WI38 (cell line): ENCODE measurements around the gene MAP2.

Source experiments
- H3K4me3 ChIP-seq: 2 replicates; pipeline ENCODE4 v1.5.1; 2011; ENCODE audit warnings: low read depth, mild to moderate bottlenecking, control low read depth, low read length
- TF ChIP-seq, protein P1 (sequence below): IDR thresholded peaks from 2 replicates; pipeline ENCODE4 v1.5.1; 2012; ENCODE audit warnings: low read depth, mild to moderate bottlenecking, control low read depth, low read length

The MAP2 gene

DNA sequence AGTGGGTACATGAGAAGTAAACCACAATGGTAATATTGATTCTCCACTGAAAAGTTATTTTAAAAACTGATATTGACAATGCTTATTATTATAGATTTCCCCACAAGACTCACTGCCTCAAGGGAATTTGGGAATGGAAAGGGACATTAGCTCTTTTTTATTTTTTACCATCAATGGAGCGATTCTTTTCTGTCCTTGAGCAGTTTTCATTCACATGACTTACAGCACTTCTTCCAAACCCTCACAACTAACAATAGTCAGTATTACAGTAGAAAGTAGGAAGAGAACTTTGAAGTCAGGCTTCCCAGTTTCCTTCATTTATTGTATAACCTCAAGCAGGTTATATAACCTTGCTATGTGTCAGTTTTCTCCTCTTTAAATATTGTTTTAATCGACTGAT lies 343.5 kb downstream of the MAP2 start:
- TF ChIP-seq, protein P1, sequence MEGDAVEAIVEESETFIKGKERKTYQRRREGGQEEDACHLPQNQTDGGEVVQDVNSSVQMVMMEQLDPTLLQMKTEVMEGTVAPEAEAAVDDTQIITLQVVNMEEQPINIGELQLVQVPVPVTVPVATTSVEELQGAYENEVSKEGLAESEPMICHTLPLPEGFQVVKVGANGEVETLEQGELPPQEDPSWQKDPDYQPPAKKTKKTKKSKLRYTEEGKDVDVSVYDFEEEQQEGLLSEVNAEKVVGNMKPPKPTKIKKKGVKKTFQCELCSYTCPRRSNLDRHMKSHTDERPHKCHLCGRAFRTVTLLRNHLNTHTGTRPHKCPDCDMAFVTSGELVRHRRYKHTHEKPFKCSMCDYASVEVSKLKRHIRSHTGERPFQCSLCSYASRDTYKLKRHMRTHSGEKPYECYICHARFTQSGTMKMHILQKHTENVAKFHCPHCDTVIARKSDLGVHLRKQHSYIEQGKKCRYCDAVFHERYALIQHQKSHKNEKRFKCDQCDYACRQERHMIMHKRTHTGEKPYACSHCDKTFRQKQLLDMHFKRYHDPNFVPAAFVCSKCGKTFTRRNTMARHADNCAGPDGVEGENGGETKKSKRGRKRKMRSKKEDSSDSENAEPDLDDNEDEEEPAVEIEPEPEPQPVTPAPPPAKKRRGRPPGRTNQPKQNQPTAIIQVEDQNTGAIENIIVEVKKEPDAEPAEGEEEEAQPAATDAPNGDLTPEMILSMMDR: no peak
- no peak overlapping the region for H3K4me3 ChIP-seq

- no peak overlapping the region for H3K4me3 ChIP-seq
- TF ChIP-seq, protein P1: no peak
Measured at GRCh38 chr2:209768557-209768956, 344.7 kb downstream of the MAP2 start.

- no peak within 1 kb of the TSS for H3K4me3 ChIP-seq
- TF ChIP-seq, protein P1: no peak
Measured at GRCh38 chr2:209771474-209772289, 347.8 kb downstream of the MAP2 start, which contains the start of gene UNC80. Gene UNC80 (plus strand): TSS chr2:209771832. CDS start chr2:209772073, 241 bp downstream.

- H3K4me3 ChIP-seq: no peak overlapping the region
- TF ChIP-seq, protein P1: no peak
Measured at GRCh38 chr2:209772290-209772685, 348.4 kb downstream of the MAP2 start.

DNA sequence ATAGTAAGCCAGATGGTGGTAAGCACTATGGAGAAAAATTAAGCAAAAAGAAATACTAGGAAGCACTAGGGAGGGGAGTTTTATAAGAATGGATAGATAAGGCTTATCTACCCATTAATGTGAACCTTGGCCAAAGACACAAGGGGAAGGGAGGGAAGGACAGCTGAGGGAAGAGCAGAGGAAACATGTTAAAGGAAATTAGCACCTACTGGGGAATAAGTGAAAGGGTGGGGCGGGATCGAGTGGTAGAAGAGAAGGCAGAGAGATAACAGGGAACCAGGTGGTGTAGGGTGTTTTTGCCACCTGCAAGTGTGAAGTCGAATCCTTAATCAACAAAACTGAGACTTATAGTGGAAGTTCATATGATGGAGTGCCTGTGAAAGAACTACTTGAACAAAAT lies 349.5 kb downstream of the MAP2 start:
- TF ChIP-seq, protein P1: no peak

More for the DNA sequence above, 349.5 kb downstream of the MAP2 start:
- H3K4me3 ChIP-seq: no peak overlapping the region
